Type B pancreatic cell (in vitro differentiated cells): Measurements from ENCODE around the gene CA6. TPM values are rescaled to one million over a fixed set of nuclear protein-coding genes. Genes with fewer than 3 reads are reported as not detected.
A peak's percentile ranks its signal among the peaks of the same experiment; 100 is the strongest.

ENCODE experiments used
- DNase-seq: peaks from one replicate; pipeline ENCODE4 v3.0.0; 2021; ENCODE audit warnings: mixed read lengths; ENCODE audit not compliant: unreplicated experiment; ENCODE audit errors: extremely low spot score
- H3K27ac Mint-ChIP-seq: 2 replicates; pipeline ENCODE4 v1.8.0; 2021; ENCODE audit warnings: mild to moderate bottlenecking, mixed read lengths
- H3K27me3 Mint-ChIP-seq: 2 replicates; pipeline ENCODE4 v1.8.0; 2021; ENCODE audit warnings: mixed read lengths
- H3K36me3 Mint-ChIP-seq: 2 replicates; pipeline ENCODE4 v1.8.0; 2021; ENCODE audit warnings: mixed read lengths
- H3K4me1 Mint-ChIP-seq: one replicate; pipeline ENCODE4 v1.8.0; 2021; ENCODE audit warnings: mixed read lengths; ENCODE audit not compliant: unreplicated experiment
- H3K4me3 Mint-ChIP-seq: 2 replicates; pipeline ENCODE4 v1.8.0; 2021; ENCODE audit warnings: mild to moderate bottlenecking, mixed read lengths
- H3K9me3 Mint-ChIP-seq: 2 replicates; pipeline ENCODE4 v1.8.0; 2021; ENCODE audit warnings: mixed read lengths
- total RNA-seq: library from RNA; stranded (reverse); gene quantifications from 2 replicates; pipeline ENCODE4 v1.2.1, GENCODE V29; 2021; ENCODE audit warnings: low replicate concordance
- TF ChIP-seq, protein P1 (sequence below): fragments of 200-600 bp; sonication (generic); conservative IDR thresholded peaks from 2 replicates; pipeline ENCODE4 v1.5.0; 2021; ENCODE audit warnings: antibody characterized with exemption, mild to moderate bottlenecking

Gene CA6
- total RNA-seq, 1 donor from 2014 or later = not detected

DNA sequence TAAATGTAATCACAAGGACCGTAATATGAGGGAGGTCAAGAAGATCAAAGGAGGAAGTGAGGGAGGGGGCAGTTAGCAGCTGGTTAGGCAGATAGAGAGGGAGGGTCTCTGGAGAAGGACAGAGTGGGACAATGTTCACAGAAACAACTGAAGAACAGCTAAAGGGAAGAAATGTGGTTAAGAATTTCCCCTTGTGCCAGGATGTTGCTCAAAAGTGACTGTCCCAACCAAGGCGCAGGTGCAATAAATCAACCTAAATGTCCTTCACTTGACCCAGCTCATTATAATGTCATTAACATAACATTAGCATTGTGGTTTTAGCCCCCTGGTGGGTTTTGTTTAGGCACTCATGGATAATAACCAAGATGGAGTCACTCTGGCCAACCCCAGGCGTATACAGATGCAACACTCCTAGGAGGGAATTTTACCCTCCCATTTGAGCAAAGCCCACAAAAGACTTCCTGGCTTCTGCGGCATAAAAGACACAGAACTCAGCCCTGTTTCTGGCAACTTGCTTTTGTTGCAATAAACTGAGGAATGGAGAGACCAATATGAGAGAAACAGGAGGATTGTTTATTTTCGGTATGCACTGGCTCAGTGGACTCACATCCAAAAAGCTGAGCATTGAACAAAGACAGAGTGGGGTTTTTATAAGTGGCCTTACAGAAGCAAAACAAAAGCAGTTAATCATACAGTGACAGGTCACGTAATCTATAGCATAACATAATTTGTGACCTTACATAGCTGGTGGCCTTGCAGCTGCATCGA lies 7.3 kb upstream of the CA6 start:
- TF ChIP-seq, protein P1, sequence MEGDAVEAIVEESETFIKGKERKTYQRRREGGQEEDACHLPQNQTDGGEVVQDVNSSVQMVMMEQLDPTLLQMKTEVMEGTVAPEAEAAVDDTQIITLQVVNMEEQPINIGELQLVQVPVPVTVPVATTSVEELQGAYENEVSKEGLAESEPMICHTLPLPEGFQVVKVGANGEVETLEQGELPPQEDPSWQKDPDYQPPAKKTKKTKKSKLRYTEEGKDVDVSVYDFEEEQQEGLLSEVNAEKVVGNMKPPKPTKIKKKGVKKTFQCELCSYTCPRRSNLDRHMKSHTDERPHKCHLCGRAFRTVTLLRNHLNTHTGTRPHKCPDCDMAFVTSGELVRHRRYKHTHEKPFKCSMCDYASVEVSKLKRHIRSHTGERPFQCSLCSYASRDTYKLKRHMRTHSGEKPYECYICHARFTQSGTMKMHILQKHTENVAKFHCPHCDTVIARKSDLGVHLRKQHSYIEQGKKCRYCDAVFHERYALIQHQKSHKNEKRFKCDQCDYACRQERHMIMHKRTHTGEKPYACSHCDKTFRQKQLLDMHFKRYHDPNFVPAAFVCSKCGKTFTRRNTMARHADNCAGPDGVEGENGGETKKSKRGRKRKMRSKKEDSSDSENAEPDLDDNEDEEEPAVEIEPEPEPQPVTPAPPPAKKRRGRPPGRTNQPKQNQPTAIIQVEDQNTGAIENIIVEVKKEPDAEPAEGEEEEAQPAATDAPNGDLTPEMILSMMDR = no peak
- no peaks in the 10 kb centered on the region for H3K36me3 Mint-ChIP-seq
- H3K9me3 Mint-ChIP-seq = peaks cover 9% of the 10 kb centered on the region
- no peak for DNase-seq
- no peak overlapping the region for H3K27ac Mint-ChIP-seq
- H3K27me3 Mint-ChIP-seq = no peaks in the 10 kb centered on the region
- peaks cover 15% of the 10 kb centered on the region for H3K4me1 Mint-ChIP-seq
- H3K4me3 Mint-ChIP-seq = no peak overlapping the region

DNA sequence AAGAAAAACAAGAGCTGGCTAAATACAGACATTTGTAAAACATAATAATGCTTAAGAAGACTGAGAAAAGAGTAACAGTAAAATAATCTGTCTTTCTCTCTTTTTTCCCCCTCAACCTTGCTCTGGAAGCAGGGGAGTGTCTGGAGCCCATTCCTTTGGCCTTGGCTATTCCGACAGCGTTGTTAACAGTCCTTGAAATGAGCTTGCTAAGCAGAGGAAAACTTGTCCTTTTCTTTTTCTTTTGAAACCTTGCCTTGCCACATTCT lies 6.7 kb upstream of the CA6 start:
- TF ChIP-seq, protein P1 = no peak
- H3K27me3 Mint-ChIP-seq = no peaks in the 10 kb centered on the region
- H3K9me3 Mint-ChIP-seq = peaks cover 9% of the 10 kb centered on the region
- no peaks in the 10 kb centered on the region for H3K36me3 Mint-ChIP-seq
- no peak overlapping the region for H3K27ac Mint-ChIP-seq
- no peak for DNase-seq
- peaks cover 20% of the 10 kb centered on the region for H3K4me1 Mint-ChIP-seq
- no peak overlapping the region for H3K4me3 Mint-ChIP-seq

DNA sequence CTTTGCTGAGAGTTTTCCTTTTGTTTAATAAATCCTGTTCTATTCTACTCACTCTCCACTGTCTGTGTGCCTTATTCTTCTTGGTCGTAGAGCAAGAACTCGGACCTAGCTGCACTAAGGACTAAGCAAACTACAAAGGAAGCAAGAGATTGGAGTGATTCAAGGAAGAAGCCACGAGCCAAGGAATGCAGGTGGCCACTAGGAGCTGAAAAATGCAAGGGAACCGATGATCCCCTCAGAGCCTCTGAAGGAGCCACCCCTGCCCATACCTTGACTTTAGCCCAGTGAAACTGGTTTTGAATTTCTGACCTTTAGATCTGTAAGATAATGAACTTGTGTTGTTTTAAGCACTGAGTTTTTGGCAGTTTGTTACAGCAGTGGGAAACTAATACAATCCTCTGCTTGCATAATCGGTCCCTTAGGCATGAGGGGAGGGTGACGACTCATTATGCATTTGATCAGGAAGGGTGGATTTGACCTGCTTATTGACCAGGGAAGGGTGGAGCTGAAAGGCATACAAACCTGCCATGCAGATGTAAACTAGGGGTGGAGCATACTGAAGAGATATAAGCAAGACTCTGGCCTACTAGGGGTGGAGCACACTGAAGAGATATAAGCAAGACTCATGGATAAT lies 6.2 kb upstream of the CA6 start:
- DNase-seq = no peak
- peak overlapping the region; percentile 30 for H3K27ac Mint-ChIP-seq
- H3K4me3 Mint-ChIP-seq = no peak overlapping the region
- no peaks in the 10 kb centered on the region for H3K27me3 Mint-ChIP-seq
- TF ChIP-seq, protein P1 = no peak
- H3K4me1 Mint-ChIP-seq = peaks cover 25% of the 10 kb centered on the region
- peaks cover 9% of the 10 kb centered on the region for H3K9me3 Mint-ChIP-seq
- H3K36me3 Mint-ChIP-seq = no peaks in the 10 kb centered on the region

DNA sequence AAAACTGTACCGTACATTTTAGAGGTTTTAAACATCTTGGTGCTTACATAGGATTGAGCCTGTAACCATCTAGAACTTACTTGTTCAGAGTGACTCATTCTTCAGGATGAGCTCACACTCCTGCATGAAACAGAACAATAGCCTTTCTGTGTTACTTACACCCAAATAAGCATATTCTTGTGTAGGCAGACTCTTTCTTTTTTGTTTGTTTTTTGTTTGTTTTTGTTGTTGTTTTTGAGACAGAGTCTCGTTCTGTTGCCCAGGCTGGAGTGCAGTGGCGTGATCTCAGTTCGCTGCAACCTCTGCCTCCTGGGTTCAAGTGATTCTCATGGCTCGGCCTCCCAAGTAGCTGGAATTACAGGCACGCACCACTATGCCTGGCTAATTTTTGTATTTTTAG lies 3.8 kb upstream of the CA6 start:
- Mint-ChIP-seq H3K27me3 (no peaks in the 10 kb centered on the region), H3K4me3 (no peak overlapping the region), H3K4me1 (peaks cover 26% of the 10 kb centered on the region), H3K9me3 (peaks cover 9% of the 10 kb centered on the region), H3K27ac (no peak overlapping the region), H3K36me3 (no peaks in the 10 kb centered on the region)
- no peak for DNase-seq
- TF ChIP-seq, protein P1 = no peak

DNA sequence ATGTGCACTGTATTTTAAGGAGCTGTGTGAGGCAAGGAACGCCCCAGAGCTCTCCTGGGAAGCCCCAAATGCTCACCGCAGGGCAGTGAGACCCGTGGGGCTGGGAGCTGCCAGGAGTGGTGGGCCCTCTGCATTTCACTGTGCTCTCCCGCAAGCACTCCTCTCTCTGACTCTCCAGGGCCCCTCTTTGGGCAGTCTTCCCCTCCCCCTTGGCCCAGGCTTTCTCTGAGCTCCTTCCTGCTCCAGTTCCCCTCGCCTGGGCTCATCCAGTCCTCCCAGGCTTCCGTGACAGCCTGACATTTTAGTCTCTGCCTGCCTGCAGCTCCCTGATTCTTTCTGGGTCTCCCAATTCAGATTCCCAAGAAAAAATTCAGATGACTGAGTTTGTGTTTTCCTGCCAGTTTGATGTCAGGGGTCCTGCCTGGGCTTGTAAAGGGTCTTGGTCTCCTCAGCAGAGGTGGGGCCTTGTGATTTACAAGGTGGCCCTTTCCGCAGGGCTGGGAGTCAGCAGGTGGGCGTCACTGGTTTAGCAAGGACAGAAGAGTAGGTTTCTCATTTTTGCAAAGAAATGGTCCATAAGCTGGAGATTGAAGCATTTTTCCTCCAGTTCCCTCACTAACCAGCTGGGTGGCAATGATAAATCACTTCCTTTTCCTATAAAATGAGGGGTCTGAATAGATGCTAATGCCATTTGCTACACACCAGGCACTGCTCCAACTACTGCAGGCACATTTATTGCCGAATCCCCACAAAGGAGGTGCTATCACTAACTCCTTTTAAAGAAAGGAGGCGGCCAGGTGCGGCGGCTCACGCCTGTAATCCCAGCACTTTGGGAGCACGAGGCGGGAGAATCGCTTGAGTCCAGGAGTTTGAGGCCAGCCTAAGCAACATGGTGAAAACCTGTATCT lies 1.9 kb upstream of the CA6 start:
- Mint-ChIP-seq H3K9me3 (peaks cover 9% of the 10 kb centered on the region), H3K27ac (peak overlapping the region; percentile 39), H3K4me3 (no peak overlapping the region), H3K36me3 (no peaks in the 10 kb centered on the region), H3K27me3 (no peaks in the 10 kb centered on the region), H3K4me1 (peaks cover 17% of the 10 kb centered on the region)
- DNase-seq = no peak
- TF ChIP-seq, protein P1 = no peak
